GM10266 (cell line): ENCODE results near the gene SRPK2.

Source experiments
- DNase-seq: peaks from one replicate; pipeline ENCODE4 v3.0.0; 2012; ENCODE audit errors: extremely low spot score
- CTCF ChIP-seq: IDR thresholded peaks from 2 replicates; pipeline ENCODE4 v1.5.1; 2012; ENCODE audit warnings: mild to moderate bottlenecking, low read depth; ENCODE audit not compliant: control insufficient read depth, insufficient read depth; ENCODE audit errors: missing control alignments

Gene SRPK2

GRCh38 chr7:105316578-105317344 lies 72.0 kb downstream of the SRPK2 start:
- TF ChIP-seq CTCF = no peak
- DNase-seq = no peak

- TF ChIP-seq CTCF = no peak
- DNase-seq = no peak
These were observed 73.4 kb downstream of the SRPK2 start for GRCh38 chr7:105315357-105315756.

GRCh38 chr7:105309235-105310169 lies 79.2 kb downstream of the SRPK2 start:
- no peak for TF ChIP-seq CTCF

GRCh38 chr7:105307163-105307672 lies 81.5 kb downstream of the SRPK2 start:
- no peak for TF ChIP-seq CTCF
- DNase-seq = no peak

More at GRCh38 chr7:105309235-105310169, 79.2 kb downstream of the SRPK2 start:
- DNase-seq = no peak

- DNase-seq = no peak
- TF ChIP-seq CTCF = no peak
These were observed 82.4 kb downstream of the SRPK2 start for GRCh38 chr7:105306298-105306748.

- no peak for DNase-seq
- TF ChIP-seq CTCF = no peak
These were observed 83.1 kb downstream of the SRPK2 start for GRCh38 chr7:105305633-105306032.
